C4-2B (cell line): ENCODE data around the gene PMM2.

Source experiments
- ZFX ChIP-seq: fragments of 450-650 bp; IDR thresholded peaks from 2 replicates; pipeline ENCODE4 v1.6.1; 2017
- TF ChIP-seq, protein P1 (sequence below): fragments of 450-650 bp; conservative IDR thresholded peaks from 2 replicates; pipeline ENCODE4 v1.5.1; 2017; ENCODE audit warnings: mild to moderate bottlenecking

DNA sequence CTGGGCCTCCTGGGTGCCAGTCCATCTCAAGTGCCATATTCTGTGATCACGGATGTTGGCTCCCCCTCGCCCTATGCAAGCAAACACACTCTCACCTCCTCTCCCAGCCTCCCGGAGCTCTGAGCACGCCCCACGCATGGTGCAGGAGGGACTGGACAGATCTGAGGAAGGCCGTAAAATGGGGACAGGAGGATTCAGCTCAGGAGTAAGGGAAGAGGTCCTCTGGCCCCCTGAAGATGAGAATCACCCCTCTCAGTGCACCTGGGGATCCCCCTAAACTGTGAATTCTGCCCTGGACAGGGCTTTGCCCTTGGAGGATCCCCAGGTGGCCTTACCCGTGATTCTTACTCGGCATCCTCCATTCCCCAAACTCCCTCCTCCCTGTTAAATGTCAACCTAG lies 15.8 kb upstream of the PMM2 start:
- TF ChIP-seq, protein P1, sequence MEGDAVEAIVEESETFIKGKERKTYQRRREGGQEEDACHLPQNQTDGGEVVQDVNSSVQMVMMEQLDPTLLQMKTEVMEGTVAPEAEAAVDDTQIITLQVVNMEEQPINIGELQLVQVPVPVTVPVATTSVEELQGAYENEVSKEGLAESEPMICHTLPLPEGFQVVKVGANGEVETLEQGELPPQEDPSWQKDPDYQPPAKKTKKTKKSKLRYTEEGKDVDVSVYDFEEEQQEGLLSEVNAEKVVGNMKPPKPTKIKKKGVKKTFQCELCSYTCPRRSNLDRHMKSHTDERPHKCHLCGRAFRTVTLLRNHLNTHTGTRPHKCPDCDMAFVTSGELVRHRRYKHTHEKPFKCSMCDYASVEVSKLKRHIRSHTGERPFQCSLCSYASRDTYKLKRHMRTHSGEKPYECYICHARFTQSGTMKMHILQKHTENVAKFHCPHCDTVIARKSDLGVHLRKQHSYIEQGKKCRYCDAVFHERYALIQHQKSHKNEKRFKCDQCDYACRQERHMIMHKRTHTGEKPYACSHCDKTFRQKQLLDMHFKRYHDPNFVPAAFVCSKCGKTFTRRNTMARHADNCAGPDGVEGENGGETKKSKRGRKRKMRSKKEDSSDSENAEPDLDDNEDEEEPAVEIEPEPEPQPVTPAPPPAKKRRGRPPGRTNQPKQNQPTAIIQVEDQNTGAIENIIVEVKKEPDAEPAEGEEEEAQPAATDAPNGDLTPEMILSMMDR, result no peak
- TF ChIP-seq ZFX, result no peak
